GM18508 (cell line): ENCODE data around the gene SLC5A6.

Experiments
- ATAC-seq: cut with Tn5 transposase; IDR thresholded peaks from one replicate; pipeline ENCODE4 v1.9.1; 2021; ENCODE audit warnings: moderate number of reproducible peaks; ENCODE audit not compliant: insufficient read depth, unreplicated experiment

The SLC5A6 gene

GRCh38 chr2:27237341-27237945, 25.4 kb upstream of the SLC5A6 start:
- ATAC-seq: no peak

- no peak for ATAC-seq
Measured at GRCh38 chr2:27236626-27237025, 24.6 kb upstream of the SLC5A6 start.

DNA sequence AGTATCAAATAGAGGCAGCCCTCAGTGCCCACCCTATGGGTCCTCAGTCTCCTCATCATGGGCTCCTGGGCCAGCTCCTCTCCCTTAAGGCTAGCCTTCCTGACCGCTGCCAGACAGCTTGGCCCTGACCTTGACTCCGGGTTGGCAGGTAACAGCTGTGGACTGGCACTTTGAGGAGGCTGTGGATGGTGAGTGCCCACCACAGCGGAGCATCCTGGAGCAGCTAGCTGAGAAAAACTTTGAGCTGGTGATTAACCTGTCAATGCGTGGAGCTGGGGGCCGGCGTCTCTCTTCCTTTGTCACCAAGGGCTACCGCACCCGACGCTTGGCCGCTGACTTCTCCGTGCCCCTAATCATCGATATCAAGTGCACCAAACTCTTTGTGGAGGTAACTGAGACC, 24.1 kb upstream of the SLC5A6 start:
- no peak for ATAC-seq

- no peak for ATAC-seq
Measured at GRCh38 chr2:27233341-27233740, 21.3 kb upstream of the SLC5A6 start.

DNA sequence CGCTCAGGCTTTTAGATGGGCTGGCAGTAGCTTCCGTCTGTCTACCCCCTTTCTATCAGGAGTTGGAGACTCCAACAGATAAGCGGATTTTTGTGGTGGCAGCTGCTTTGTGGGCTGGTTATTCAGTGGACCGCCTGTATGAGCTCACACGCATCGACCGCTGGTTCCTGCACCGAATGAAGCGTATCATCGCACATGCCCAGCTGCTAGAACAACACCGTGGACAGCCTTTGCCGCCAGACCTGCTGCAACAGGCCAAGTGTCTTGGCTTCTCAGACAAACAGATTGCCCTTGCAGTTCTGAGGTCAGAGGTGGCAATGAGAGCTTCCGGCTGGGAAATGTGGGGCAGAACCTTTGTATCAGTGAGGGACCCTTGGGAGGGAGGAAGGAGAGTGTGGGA, 19.9 kb upstream of the SLC5A6 start:
- no peak for ATAC-seq

GRCh38 chr2:27227501-27227900, 15.4 kb upstream of the SLC5A6 start:
- no peak for ATAC-seq

DNA sequence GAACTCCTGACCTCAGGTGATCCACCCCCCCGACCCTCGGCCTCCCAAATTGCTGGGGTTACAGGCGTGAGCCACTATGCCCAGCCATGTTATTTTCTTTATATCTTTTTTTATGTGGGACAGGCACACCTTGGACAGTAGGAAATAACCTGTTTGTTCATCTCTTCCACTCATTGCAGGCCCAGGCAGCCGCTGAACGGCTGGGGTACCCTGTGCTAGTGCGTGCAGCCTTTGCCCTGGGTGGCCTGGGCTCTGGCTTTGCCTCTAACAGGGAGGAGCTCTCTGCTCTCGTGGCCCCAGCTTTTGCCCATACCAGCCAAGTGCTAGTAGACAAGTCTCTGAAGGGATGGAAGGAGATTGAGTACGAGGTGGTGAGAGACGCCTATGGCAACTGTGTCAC, 13.5 kb upstream of the SLC5A6 start:
- no peak for ATAC-seq

DNA sequence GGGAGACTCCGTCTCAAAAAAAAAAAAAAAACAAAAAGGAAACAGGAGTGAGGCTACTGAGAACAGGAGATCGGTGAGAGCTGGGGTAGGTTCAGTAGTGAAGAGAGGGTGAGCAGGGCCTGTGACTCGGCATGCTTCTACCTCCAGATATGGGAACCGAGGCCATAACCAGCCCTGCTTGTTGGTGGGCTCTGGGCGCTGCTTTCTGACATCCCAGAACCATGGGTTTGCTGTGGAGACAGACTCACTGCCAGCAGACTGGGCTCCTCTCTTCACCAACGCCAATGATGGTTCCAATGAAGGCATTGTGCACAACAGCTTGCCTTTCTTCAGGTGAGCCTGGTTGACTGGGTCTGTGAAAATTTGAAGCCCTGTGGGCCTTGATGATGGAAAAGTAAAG, 11.3 kb upstream of the SLC5A6 start:
- no peak for ATAC-seq

- no peak for ATAC-seq
Measured at GRCh38 chr2:27222407-27222806, 10.3 kb upstream of the SLC5A6 start.

GRCh38 chr2:27221166-27221565, 9.1 kb upstream of the SLC5A6 start:
- ATAC-seq: no peak

DNA sequence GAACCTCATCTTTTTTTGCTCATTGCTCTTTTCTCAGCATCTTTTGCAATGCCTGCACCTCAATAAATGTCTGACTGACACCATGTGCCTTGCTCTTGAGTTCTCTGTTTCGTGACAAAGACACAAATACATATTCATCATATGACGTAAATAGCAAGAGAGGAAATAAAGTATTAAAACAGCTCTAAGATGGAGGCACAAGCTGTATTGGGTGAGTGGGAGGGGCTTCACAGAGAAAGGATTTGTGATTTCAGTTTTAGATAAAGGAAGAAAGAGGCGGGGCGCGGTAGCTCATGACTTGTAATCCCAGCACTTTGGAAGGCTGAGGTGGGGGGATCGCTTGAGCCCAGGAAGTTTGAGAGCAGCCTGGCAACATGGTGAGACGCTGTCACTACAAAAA, 8.0 kb upstream of the SLC5A6 start:
- ATAC-seq: no peak

GRCh38 chr2:27219091-27219490, 7.0 kb upstream of the SLC5A6 start:
- no peak for ATAC-seq

DNA sequence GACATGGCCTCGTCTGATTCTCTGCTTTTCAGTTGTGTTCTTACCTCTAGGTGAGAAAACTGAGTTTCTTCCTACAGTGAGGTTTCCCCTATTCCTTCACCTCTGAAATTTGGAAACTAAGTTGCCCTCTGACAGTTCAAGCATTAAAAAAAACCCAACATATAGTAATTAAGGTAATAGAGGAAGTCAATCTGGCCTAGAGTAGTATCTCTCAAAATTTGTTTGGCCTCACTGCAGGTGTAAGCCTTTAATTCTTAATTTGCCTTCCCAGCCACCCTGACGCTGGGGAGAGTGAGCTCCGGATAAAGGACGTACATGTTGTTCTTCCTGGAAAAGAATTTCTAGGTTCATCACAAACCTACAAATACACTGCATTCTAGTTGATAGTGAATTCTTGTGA, 6.5 kb upstream of the SLC5A6 start:
- ATAC-seq: no peak

- ATAC-seq: no peak
Measured at GRCh38 chr2:27217173-27218121, 5.4 kb upstream of the SLC5A6 start, which contains the start of gene CAD. Gene CAD, plus strand, starts transcription at chr2:27217369. Its CDS starts 183 bp downstream, at chr2:27217552.

- ATAC-seq: no peak
Measured at GRCh38 chr2:27216416-27217137, 4.5 kb upstream of the SLC5A6 start.

GRCh38 chr2:27214941-27215340, 2.9 kb upstream of the SLC5A6 start:
- ATAC-seq: no peak

DNA sequence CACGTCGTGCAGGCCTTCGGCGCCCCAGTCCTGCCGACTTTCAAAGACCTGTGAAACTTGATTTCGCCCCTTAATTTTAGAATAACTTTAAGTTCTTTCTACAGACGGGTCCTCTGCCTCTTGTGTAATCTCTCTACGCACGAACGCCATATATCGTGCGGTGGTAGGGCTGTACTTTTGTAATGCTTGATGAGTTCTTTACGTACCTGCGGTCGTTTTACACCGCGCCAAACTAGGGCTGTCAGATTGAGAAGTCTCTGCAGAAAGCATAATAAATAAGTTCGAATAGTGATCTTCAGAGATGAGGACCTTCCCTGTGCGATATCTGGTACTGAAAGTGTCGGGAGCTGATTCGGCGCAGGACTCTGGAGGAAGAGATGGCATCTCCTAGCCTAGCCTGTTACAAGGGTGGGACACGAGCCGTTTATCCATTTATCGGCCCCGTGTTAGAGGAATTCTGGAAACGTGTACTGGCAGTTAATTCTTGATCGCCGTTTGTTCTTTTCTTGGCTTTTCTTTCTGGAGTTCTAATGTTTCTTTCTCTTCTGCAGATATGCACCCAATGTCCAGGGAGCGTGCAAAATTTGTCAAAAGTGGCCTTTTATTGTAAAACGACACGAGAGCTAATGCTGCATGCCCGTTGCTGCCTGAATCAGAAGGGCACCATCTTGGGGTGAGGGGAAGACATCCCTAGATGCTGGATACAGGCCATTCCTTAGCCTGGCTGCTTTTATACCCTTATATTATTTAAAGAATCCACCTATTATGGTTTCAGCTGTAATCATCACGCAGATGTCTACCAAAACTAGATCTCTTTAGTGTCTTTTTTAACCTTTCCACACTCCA, 781 bp upstream of the SLC5A6 start:
- no peak for ATAC-seq

- no peak for ATAC-seq
Measured at GRCh38 chr2:27211241-27211942, 676 bp downstream of the SLC5A6 start.

DNA sequence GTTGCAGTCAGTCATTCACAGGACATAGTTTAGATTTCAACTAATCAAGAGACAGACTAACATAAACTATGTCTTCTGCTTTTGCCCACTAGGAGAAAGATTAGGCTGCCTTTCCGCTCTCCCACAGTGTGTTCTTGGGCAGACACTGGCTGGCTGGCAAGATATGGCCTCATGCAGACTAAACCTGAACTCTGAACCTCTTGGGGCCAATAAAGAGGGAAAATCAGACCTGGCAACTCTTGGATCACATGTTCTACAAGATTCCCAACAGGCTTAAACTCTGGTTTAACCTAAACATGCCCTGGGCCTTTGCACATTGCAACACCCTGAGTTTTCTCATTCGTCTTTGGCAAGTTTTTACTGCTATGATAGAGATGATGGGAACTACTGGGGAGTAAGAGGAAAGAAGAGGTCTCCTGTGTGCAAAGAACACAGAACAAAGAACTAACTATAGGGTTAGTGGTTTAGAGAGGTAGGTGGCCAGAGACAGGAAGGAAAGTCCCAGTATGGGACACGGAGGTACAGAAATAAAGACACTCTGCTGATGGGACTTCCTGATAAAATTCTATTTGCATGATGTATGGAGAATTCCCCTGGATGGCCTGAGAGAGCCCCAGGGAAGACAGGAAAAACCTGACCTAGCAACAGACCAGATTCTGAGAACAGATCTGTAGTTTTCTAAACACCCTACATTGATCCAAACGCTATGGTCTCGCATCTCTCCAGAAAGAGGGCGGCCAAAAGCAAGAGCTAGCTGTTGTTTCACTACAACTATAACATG, 2.3 kb downstream of the SLC5A6 start:
- ATAC-seq: no peak
